Body of pancreas (tissue), 4 donors: ENCODE data around the gene SAA2.

ENCODE experiments used
- CTCF ChIP-seq, 7 experiments: fragments of 450-650 bp in 4 of 7; fragments of 200-600 bp in 3 of 7; sonication (generic) in 3 of 7; IDR thresholded peaks; one replicate each; pipeline ENCODE4 v1.5.1; 2016 to 2019; ENCODE audit warnings: antibody characterized with exemption in 7 of 7
- POLR2A ChIP-seq, 3 donors: fragments of 450-650 bp; IDR thresholded peaks; one replicate each; pipeline ENCODE4 v1.6.1; 2016; ENCODE audit warnings: antibody characterized with exemption in 3 of 3, mild to moderate bottlenecking in 2 of 3

- TF ChIP-seq CTCF (IDR thresholded peaks at IDR 0.05) (no peak), POLR2A (IDR thresholded peaks at IDR 0.05) (no peak)
These were observed 46.4 kb upstream of the SAA2 start for GRCh38 chr11:18294862-18295261.
